ENCODE data around the gene ARHGEF18.

ARHGEF18 gene

DNA sequence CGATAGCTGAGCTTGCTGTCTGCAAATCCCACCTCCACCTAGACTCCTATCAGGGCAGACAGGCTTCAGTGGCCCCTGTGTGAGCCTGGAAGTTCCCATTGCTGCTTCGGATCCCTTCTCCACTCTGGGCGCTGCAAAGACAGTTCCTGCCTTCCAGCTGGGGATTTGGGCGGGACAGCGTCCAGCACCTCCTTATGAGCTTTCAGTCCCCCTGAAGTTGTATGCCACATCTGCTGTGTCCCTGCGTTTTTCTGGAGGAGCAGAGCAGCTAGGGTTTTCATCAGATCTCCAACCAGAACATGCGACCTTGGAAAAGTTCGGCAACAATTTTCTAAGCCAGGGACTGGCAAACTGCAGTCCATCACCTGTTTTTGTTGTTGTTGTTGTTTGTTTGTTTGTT lies 38.0 kb downstream of the ARHGEF18 start:
- Histone ChIP-seq H3K36me3 (replicated peaks in 1 of 2; ENCODE audit: control insufficient read depth in 2 of 2, insufficient read depth in 2 of 2, low read length in 2 of 2) (peaks cover 0 to 5% of the 10 kb centered on the region in 2 donors), H4K91ac (ENCODE audit: low read depth, low read length, poor library complexity) (no peak overlapping the region), H3K4me3 (ENCODE audit: low read length in 2 of 2) (no peak overlapping the region), H3K18ac (ENCODE audit: low read length) (no peak overlapping the region), H4K8ac (ENCODE audit: low read depth, low read length) (no peak overlapping the region), H3K14ac (ENCODE audit: low read length) (no peak overlapping the region), H3K79me1 (ENCODE audit: low read depth, low read length) (peaks cover 4% of the 10 kb centered on the region), H3K27me3 (ENCODE audit: control insufficient read depth in 3 of 3, insufficient read depth in 3 of 3, low read depth in 1 of 3, low read length in 3 of 3) (no peaks in the 10 kb centered on the region), H3K9me3 (replicated peaks in 1 of 2; ENCODE audit: control insufficient read depth in 2 of 2, insufficient read depth in 1 of 2, low read depth in 1 of 2, low read length in 2 of 2) (peaks cover 0 to 2% of the 10 kb centered on the region in 2 donors), H2AK5ac (ENCODE audit: low read depth, low read length) (peak overlapping the region; percentile 63), H2BK120ac (ENCODE audit: low read depth, low read length) (no peak overlapping the region), H2BK12ac (ENCODE audit: low read length) (no peak overlapping the region), H3K4me2 (ENCODE audit: insufficient read depth, low read length, poor library complexity, severe bottlenecking) (no peak overlapping the region), H3K9ac (ENCODE audit: low read depth, low read length, poor library complexity) (no peak overlapping the region), H2BK5ac (ENCODE audit: low read length) (no peak overlapping the region), H2AFZ (ENCODE audit: low read length) (no peak overlapping the region), H3K27ac (replicated peaks; ENCODE audit: low read length) (no peak overlapping the region), H3K4ac (ENCODE audit: low read length) (no peak overlapping the region), H3K23ac (ENCODE audit: low read depth, low read length, poor library complexity) (peak overlapping the region; percentile 6), H3K4me1 (ENCODE audit: control insufficient read depth in 2 of 2, insufficient read depth in 1 of 2, low read depth in 1 of 2, low read length in 2 of 2) (no peaks in the 10 kb centered on the region), H2BK15ac (ENCODE audit: low read length) (no peak overlapping the region)
- no CpG with 5 or more reads among the region's 8 CpGs for WGBS, 2 donors (ENCODE audit: extremely low coverage in 2 of 2, insufficient read length in 2 of 2, insufficient replicate concordance in 1 of 2)
- no peak for DNase-seq (ENCODE audit: low spot score)

DNA sequence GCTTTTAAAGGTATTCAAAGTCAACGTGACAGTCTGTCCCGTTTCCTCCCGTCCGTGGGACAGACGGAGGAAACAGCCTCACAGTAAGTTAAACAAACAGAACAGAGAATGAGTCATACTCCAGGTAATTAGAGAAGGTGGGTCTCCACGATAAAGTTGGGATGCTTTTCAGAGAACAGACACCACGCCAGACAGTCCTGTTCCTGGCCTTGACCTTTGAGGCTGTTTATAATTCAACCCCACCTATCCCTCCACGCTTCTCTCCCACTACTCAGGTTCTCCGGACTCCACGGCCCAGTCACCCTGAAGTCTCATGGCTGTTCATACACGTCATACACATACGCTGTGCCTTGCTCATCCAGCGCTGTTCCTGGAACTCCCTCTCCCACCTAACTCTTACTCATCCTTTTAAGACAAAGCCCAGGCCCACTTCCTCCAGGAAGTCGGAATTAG lies 42.5 kb downstream of the ARHGEF18 start:
- Histone ChIP-seq H2BK12ac (ENCODE audit: low read length) (no peak overlapping the region), H3K79me1 (ENCODE audit: low read depth, low read length) (peaks cover 6% of the 10 kb centered on the region), H3K9me3 (replicated peaks in 1 of 2; ENCODE audit: control insufficient read depth in 2 of 2, insufficient read depth in 1 of 2, low read depth in 1 of 2, low read length in 2 of 2) (peaks cover 0 to 5% of the 10 kb centered on the region in 2 donors), H3K36me3 (replicated peaks in 1 of 2; ENCODE audit: control insufficient read depth in 2 of 2, insufficient read depth in 2 of 2, low read length in 2 of 2) (peaks cover 0 to 5% of the 10 kb centered on the region in 2 donors), H3K23ac (ENCODE audit: low read depth, low read length, poor library complexity) (no peak overlapping the region), H4K8ac (ENCODE audit: low read depth, low read length) (no peak overlapping the region), H4K91ac (ENCODE audit: low read depth, low read length, poor library complexity) (no peak overlapping the region), H3K27ac (replicated peaks; ENCODE audit: low read length) (no peak overlapping the region), H3K27me3 (ENCODE audit: control insufficient read depth in 3 of 3, insufficient read depth in 3 of 3, low read depth in 1 of 3, low read length in 3 of 3) (no peaks in the 10 kb centered on the region), H3K14ac (ENCODE audit: low read length) (no peak overlapping the region), H3K18ac (ENCODE audit: low read length) (no peak overlapping the region), H2BK120ac (ENCODE audit: low read depth, low read length) (no peak overlapping the region), H3K4me1 (ENCODE audit: control insufficient read depth in 2 of 2, insufficient read depth in 1 of 2, low read depth in 1 of 2, low read length in 2 of 2) (peaks cover 4 to 5% of the 10 kb centered on the region in 2 donors), H3K4me3 (ENCODE audit: low read length in 2 of 2) (no peak overlapping the region), H2AFZ (ENCODE audit: low read length) (no peak overlapping the region), H2BK5ac (ENCODE audit: low read length) (no peak overlapping the region), H3K4me2 (ENCODE audit: insufficient read depth, low read length, poor library complexity, severe bottlenecking) (no peak overlapping the region), H3K9ac (ENCODE audit: low read depth, low read length, poor library complexity) (no peak overlapping the region), H2BK15ac (ENCODE audit: low read length) (no peak overlapping the region), H2AK5ac (ENCODE audit: low read depth, low read length) (no peak overlapping the region), H3K4ac (ENCODE audit: low read length) (no peak overlapping the region)
- WGBS, 2 donors (ENCODE audit: extremely low coverage in 2 of 2, insufficient read length in 2 of 2, insufficient replicate concordance in 1 of 2): no CpG with 5 or more reads among the region's 14 CpGs
- no peak for DNase-seq (ENCODE audit: low spot score)

DNA sequence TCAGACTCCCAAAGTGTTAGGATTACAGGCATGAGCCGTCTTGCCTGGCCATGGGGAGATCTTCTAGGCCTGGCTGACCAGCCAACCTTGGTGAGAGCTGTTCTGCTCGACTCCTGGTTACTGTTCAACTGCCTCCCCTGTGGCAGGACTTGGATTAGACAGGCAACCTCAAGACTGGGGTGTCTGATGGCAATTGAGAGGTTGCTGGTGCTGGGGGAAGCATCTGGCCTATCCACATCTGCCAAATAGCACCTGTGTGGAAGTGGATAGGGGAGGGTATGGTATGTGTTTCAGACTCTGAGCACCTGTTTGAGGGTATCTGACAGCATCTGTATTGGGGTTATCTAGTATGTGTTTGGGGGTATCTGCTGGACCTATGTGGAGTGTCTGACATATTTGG lies 44.7 kb downstream of the ARHGEF18 start:
- no CpG with 5 or more reads among the region's 2 CpGs for WGBS, 2 donors (ENCODE audit: extremely low coverage in 2 of 2, insufficient read length in 2 of 2, insufficient replicate concordance in 1 of 2)
- no peak overlapping the region for H3K4me3 ChIP-seq (ENCODE audit: low read length in 2 of 2)

DNA sequence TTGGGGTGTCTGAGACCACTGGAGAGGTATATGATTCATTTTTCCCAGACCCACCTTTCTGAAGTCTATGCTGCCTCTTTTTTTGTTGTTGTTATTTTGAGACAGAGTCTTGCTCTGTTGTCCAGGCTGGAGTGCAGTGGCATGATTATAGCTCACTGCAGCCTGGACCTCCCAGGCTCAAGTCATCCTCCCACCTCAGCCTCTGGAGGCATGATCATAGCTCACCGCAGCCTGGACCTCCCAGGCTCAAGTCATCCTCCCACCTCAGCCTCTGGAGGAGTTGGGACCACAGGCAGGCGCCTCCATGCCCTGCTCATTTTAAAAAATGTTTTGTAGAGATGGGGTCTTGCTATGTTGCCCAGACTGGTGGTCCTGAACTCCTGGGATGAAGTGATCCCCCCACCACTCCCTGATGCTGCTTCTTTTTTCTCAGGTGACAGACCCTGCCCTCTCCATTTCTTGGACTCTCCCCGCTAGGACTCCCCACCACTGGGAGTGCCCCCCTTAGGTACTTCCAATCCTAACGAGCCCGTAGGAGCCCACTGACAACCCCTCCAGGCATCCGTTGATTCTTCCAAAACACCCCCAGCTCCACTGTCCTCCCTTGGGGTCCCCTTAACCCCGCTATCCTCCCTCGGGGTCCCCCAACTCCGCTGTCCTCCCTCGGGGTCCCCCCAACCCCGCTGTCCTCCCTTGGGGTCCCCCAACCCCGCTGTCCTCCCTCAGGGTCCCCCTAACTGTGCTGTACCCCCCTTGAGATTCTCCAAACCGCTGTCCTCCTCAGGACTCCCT lies 45.4 kb downstream of the ARHGEF18 start:
- H3K14ac ChIP-seq (ENCODE audit: low read length): no peak overlapping the region
- peaks cover 0 to 3% of the 10 kb centered on the region in 2 donors for H3K9me3 ChIP-seq (replicated peaks in 1 of 2; ENCODE audit: control insufficient read depth in 2 of 2, insufficient read depth in 1 of 2, low read depth in 1 of 2, low read length in 2 of 2)
- peaks cover 0 to 5% of the 10 kb centered on the region in 2 donors for H3K36me3 ChIP-seq (replicated peaks in 1 of 2; ENCODE audit: control insufficient read depth in 2 of 2, insufficient read depth in 2 of 2, low read length in 2 of 2)
- WGBS, 2 donors (ENCODE audit: extremely low coverage in 2 of 2, insufficient read length in 2 of 2, insufficient replicate concordance in 1 of 2): no CpG with 5 or more reads among the region's 13 CpGs
- H2BK5ac ChIP-seq (ENCODE audit: low read length): peak overlapping the region; percentile 85
- DNase-seq (ENCODE audit: low spot score): no peak
- H3K4me2 ChIP-seq (ENCODE audit: insufficient read depth, low read length, poor library complexity, severe bottlenecking): peak overlapping the region; percentile 85
- H3K18ac ChIP-seq (ENCODE audit: low read length): peak overlapping the region; percentile 96
- H2BK12ac ChIP-seq (ENCODE audit: low read length): no peak overlapping the region
- peaks cover 3% of the 10 kb centered on the region for H3K79me1 ChIP-seq (ENCODE audit: low read depth, low read length)
- H3K4ac ChIP-seq (ENCODE audit: low read length): no peak overlapping the region
- no peaks in the 10 kb centered on the region for H3K27me3 ChIP-seq (ENCODE audit: control insufficient read depth in 3 of 3, insufficient read depth in 3 of 3, low read depth in 1 of 3, low read length in 3 of 3)
- H2BK120ac ChIP-seq (ENCODE audit: low read depth, low read length): no peak overlapping the region
- peak overlapping the region; percentile 57 for H2AK5ac ChIP-seq (ENCODE audit: low read depth, low read length)
- peak overlapping the region; percentile 74 for H3K9ac ChIP-seq (ENCODE audit: low read depth, low read length, poor library complexity)
- H3K23ac ChIP-seq (ENCODE audit: low read depth, low read length, poor library complexity): peak overlapping the region; percentile 87
- H3K4me1 ChIP-seq (ENCODE audit: control insufficient read depth in 2 of 2, insufficient read depth in 1 of 2, low read depth in 1 of 2, low read length in 2 of 2): peaks cover 4 to 12% of the 10 kb centered on the region in 2 donors
- no peak overlapping the region for H2BK15ac ChIP-seq (ENCODE audit: low read length)
- no peak overlapping the region for H3K27ac ChIP-seq (replicated peaks; ENCODE audit: low read length)
- H2AFZ ChIP-seq (ENCODE audit: low read length): peak overlapping the region; percentile 96
- H4K8ac ChIP-seq (ENCODE audit: low read depth, low read length): no peak overlapping the region
- H3K4me3 ChIP-seq (ENCODE audit: low read length in 2 of 2): peak overlapping the region; percentile 94 to 99
- H4K91ac ChIP-seq (ENCODE audit: low read depth, low read length, poor library complexity): no peak overlapping the region

More for the DNA sequence above, 44.7 kb downstream of the ARHGEF18 start:
- Histone ChIP-seq H2AK5ac (ENCODE audit: low read depth, low read length) (no peak overlapping the region), H3K9me3 (replicated peaks in 1 of 2; ENCODE audit: control insufficient read depth in 2 of 2, insufficient read depth in 1 of 2, low read depth in 1 of 2, low read length in 2 of 2) (peaks cover 0 to 3% of the 10 kb centered on the region in 2 donors), H3K23ac (ENCODE audit: low read depth, low read length, poor library complexity) (no peak overlapping the region), H2BK120ac (ENCODE audit: low read depth, low read length) (no peak overlapping the region), H3K14ac (ENCODE audit: low read length) (no peak overlapping the region), H3K9ac (ENCODE audit: low read depth, low read length, poor library complexity) (no peak overlapping the region), H2AFZ (ENCODE audit: low read length) (no peak overlapping the region), H3K4me1 (ENCODE audit: control insufficient read depth in 2 of 2, insufficient read depth in 1 of 2, low read depth in 1 of 2, low read length in 2 of 2) (peaks cover 4 to 5% of the 10 kb centered on the region in 2 donors), H3K79me1 (ENCODE audit: low read depth, low read length) (peaks cover 3% of the 10 kb centered on the region), H3K4ac (ENCODE audit: low read length) (no peak overlapping the region), H3K4me2 (ENCODE audit: insufficient read depth, low read length, poor library complexity, severe bottlenecking) (no peak overlapping the region), H4K91ac (ENCODE audit: low read depth, low read length, poor library complexity) (no peak overlapping the region), H2BK5ac (ENCODE audit: low read length) (no peak overlapping the region), H3K18ac (ENCODE audit: low read length) (no peak overlapping the region), H4K8ac (ENCODE audit: low read depth, low read length) (no peak overlapping the region), H3K36me3 (replicated peaks in 1 of 2; ENCODE audit: control insufficient read depth in 2 of 2, insufficient read depth in 2 of 2, low read length in 2 of 2) (peaks cover 0 to 5% of the 10 kb centered on the region in 2 donors), H3K27ac (replicated peaks; ENCODE audit: low read length) (no peak overlapping the region), H2BK12ac (ENCODE audit: low read length) (no peak overlapping the region), H2BK15ac (ENCODE audit: low read length) (no peak overlapping the region), H3K27me3 (ENCODE audit: control insufficient read depth in 3 of 3, insufficient read depth in 3 of 3, low read depth in 1 of 3, low read length in 3 of 3) (no peaks in the 10 kb centered on the region)
- no peak for DNase-seq (ENCODE audit: low spot score)

Measured in neuronal stem cell (in vitro differentiated cells).